ENCODE measurements around the gene RPL28.
A peak's percentile ranks its signal among the peaks of the same experiment; 100 is the strongest.

Gene RPL28

DNA sequence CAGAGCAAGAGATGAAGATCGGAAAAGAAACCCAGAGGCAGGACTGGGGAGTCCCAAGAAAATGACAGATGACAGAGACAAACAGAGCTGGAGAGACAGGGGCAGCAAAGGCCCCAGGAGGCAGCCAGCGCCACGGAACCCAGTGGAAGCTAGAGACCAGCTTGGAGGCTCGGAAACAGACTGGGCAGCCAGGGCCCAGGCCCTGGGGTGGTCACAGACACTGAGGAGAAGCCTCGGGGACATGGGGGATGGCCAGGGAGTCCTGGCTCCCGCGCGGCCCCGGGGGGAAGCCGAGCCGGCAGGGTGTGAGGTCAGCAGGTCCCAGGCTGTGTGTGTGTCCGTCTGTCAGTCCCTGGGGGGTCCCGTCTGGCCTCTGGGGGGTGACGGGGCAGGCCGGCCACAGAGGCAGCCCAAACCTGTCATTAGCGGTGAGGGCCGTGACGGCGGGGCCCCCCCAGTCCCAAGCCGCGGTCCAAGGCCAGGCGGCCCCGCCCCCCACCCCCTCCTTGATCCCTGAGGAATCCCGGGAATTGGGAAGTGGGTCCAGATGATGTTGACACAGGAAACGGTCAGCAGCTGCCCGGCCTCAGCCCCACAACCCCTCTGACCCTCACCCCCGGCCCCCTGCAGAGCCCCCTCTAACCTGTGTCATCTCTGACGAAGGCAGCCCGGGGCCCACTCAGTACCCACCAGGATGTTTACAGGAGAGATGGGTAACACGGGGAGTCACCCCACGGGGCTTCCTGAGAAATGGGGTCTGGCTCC lies 11.6 kb upstream of the RPL28 start:
- no peak overlapping the region for H3K4me3 ChIP-seq (ENCODE audit: control insufficient read depth, low read depth, low read length)
- TF ChIP-seq, protein P1, sequence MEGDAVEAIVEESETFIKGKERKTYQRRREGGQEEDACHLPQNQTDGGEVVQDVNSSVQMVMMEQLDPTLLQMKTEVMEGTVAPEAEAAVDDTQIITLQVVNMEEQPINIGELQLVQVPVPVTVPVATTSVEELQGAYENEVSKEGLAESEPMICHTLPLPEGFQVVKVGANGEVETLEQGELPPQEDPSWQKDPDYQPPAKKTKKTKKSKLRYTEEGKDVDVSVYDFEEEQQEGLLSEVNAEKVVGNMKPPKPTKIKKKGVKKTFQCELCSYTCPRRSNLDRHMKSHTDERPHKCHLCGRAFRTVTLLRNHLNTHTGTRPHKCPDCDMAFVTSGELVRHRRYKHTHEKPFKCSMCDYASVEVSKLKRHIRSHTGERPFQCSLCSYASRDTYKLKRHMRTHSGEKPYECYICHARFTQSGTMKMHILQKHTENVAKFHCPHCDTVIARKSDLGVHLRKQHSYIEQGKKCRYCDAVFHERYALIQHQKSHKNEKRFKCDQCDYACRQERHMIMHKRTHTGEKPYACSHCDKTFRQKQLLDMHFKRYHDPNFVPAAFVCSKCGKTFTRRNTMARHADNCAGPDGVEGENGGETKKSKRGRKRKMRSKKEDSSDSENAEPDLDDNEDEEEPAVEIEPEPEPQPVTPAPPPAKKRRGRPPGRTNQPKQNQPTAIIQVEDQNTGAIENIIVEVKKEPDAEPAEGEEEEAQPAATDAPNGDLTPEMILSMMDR (conservative IDR thresholded peaks at IDR 0.05; ENCODE audit: control insufficient read depth, insufficient read depth, low read depth, low read length) = no peak
- peak; percentile 44 for DNase-seq (ENCODE audit: low read depth)

DNA sequence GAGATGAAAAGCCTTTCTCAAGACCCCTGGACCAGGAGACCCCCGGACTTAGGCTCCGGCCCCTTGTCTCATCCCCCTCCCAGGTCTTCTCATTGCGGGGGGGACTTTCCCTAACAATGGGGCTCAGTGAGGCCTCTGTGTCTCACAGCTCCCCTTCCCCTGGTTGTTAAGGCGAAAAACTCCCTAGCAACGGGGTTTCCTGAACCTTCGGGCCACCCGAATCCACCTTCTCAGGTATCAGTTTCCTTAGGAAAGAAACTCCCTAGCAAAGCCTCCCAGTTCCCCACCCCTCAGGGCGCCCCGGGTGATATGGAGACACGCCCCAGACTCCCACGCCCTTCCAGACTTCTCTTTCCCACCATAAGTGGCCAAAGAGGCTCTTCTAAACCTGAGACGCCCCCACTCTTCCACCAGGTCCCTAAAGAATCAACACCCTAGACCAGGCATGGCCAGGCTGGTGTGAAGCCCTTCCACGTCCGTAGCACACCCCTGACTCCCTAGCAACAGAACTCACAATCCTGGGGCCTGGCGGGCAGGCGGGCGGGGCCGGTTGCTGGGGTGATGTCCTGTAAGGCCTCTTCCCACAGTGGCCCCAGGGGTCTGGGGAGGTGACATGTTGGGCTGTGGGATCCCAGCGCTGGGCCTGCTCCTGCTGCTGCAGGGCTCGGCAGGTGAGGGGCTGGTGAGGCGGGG lies 9.3 kb upstream of the RPL28 start, which contains the start of gene TMEM190:
Gene TMEM190, plus strand, starts transcription at position 586 of the 693 bp plus-strand sequence. Its CDS starts 28 bp downstream, at position 614.
- no peak within 1 kb of the TSS for H3K4me3 ChIP-seq (ENCODE audit: control insufficient read depth, low read depth, low read length)
- no peak for DNase-seq (ENCODE audit: low read depth)
- TF ChIP-seq, protein P1 (conservative IDR thresholded peaks at IDR 0.05; ENCODE audit: control insufficient read depth, insufficient read depth, low read depth, low read length) = no peak

DNA sequence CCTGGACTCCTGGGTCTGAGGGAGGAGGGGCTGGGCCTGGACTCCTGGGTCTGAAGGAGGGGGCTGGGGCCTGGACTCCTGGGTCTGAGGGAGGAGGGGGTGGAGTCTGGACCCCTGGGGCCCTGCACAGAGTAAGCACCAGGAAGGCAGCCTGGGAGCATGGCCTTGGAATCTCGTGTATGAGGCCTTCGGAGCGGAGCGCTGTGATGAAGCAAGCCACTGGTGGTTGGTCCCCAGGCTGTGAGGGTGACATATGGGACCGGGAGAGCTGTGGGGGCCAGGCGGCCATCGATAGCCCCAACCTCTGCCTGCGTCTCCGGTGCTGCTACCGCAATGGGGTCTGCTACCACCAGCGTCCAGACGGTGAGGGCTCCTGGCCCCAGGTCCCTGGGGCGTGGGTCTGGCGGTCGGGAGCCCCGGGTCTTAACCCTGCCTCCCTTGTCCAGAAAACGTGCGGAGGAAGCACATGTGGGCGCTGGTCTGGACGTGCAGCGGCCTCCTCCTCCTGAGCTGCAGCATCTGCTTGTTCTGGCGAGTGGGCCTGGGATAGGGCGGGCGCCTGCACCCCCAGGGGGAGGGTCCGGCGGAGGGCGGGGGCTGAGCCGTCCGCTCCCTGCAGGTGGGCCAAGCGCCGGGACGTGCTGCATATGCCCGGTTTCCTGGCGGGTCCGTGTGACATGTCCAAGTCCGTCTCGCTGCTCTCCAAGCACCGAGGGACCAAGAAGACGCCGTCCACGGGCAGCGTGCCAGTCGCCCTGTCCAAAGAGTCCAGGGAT lies 8.2 kb upstream of the RPL28 start:
- H3K4me3 ChIP-seq (ENCODE audit: control insufficient read depth, low read depth, low read length) = no peak overlapping the region
- DNase-seq (ENCODE audit: low read depth) = no peak
- TF ChIP-seq, protein P1 (conservative IDR thresholded peaks at IDR 0.05; ENCODE audit: control insufficient read depth, insufficient read depth, low read depth, low read length) = no peak

DNA sequence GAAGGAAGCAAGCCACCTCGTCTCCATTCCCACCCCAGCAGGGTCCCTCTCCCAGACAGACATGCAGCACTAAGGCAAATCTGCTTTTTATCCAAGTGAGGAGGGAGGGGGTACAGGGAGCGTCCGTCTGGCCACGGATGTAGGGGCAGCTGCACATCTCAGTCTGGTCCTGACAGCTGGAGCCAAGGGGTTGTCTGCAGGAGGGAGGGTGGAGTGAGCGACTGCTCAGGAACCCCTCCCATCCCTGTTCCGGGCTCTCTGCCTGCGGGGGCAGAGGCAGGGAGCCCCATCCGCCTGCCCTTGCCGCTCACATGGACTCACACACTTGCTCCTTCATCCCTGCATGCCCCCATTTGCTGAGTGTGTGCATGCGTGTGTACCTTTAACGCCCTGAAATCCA lies 6.6 kb upstream of the RPL28 start:
- H3K4me3 ChIP-seq (ENCODE audit: control insufficient read depth, low read depth, low read length) = no peak overlapping the region
- TF ChIP-seq, protein P1 (conservative IDR thresholded peaks at IDR 0.05; ENCODE audit: control insufficient read depth, insufficient read depth, low read depth, low read length) = no peak
- no peak for DNase-seq (ENCODE audit: low read depth)

DNA sequence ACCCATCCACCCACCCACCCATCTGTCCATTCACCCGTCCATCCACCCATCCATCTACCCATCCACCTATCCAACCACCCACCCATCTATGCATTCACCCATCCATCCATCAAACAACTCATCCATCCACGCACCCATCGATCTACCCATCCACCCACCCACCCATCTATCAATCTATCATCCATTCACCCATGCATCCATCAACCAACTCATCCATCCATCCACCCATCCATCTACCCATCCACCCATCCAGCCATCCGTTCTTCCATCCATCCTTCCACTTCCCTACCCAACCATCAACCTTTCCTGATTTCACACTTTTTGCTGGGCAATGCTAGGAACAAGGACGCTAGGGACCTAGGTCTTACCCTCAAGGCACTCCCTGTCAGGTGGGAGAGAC lies 3.7 kb upstream of the RPL28 start:
- DNase-seq (ENCODE audit: low read depth) = no peak
- no peak overlapping the region for H3K4me3 ChIP-seq (ENCODE audit: control insufficient read depth, low read depth, low read length)
- TF ChIP-seq, protein P1 (conservative IDR thresholded peaks at IDR 0.05; ENCODE audit: control insufficient read depth, insufficient read depth, low read depth, low read length) = no peak

DNA sequence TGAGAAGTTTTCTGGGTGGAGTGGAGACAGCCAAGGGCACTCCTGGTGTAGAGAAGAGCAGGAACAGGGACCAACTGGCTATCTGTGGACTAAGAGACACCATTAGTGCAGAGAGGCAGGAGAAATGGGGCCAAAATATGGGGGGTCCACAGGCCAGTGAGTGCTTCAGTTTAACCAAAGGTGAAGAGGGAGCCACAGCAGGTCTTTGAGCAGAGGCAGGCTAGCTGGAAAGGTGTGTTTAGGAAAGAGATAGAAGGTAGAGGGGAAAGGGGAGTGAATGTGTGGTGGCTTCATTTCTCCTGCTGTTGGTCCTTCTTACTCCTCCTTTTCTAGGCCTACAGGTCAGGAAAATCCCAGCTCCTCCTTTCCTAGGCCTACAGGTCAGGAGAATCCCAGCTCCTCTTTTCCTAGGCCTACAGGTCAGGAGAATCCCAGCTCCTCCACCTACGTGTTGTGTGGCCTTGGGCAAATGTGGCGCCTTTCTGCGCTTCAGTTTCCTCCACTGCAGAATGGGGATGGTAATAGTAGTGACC lies 3.1 kb upstream of the RPL28 start:
- H3K4me3 ChIP-seq (ENCODE audit: control insufficient read depth, low read depth, low read length) = no peak overlapping the region
- no peak for DNase-seq (ENCODE audit: low read depth)
- TF ChIP-seq, protein P1 (conservative IDR thresholded peaks at IDR 0.05; ENCODE audit: control insufficient read depth, insufficient read depth, low read depth, low read length) = no peak

Data from fibroblast of mammary gland (primary cell).